ENCODE results near the gene SC5D. TPM values are rescaled to one million over a fixed set of nuclear protein-coding genes. Genes with fewer than 3 reads are reported as not detected.

SC5D gene
- total RNA-seq, 1 donor from 2014 or later = 68.2 TPM

DNA sequence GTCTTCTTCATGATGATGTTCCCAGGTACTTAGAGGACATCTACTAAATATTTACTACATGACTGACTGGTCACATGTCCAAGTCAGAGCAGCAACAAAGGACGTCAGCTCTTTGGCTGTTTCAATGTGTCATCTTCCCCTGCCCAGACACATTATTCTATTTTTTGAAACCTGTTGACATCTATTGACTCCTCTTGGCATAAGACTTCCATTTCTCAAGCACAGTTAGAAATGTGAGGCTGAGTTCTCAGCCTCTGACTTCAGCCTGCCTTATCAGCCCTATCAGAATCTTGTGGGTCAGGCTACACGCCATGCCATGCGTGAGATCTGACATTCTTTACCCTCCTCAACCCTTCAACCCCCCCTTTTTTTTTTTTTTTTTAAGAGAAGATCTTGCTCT lies 63.8 kb downstream of the SC5D start:
- DNase-seq (ENCODE audit: low spot score) = no peak

Other genes starting within 250 kb of the SC5D start
- 0.83 TPM for gene TECTA, start 191.5 kb upstream of the SC5D start, total RNA-seq
- 134 TPM for gene SORL1, start 159.5 kb downstream of the SC5D start, total RNA-seq

Data from ureter (tissue), 1 donor.